NB4 (cell line): ENCODE measurements around the gene STAB2.

Experiments
- CTCF ChIP-seq: IDR thresholded peaks from one replicate; pipeline ENCODE4 v1.5.1; 2012; ENCODE audit warnings: low read depth, low read length
- MYC ChIP-seq: IDR thresholded peaks from 2 replicates; pipeline ENCODE4 v1.6.1; 2011; ENCODE audit warnings: low read depth, low read length
- POLR2A ChIP-seq: IDR thresholded peaks from 2 replicates; pipeline ENCODE4 v1.6.1; 2011; ENCODE audit warnings: mild to moderate bottlenecking; ENCODE audit not compliant: insufficient read length; ENCODE audit errors: extremely low read depth

GRCh38 chr12:103589517-103589916, 2.4 kb downstream of the STAB2 start:
- TF ChIP-seq CTCF (no peak), POLR2A (no peak), MYC (no peak)
